NCI-H2227 (cell line): ENCODE results near the gene PWWP3B.
"Not testable (repeated sequence)": the region's sequence is repeated elsewhere in the genome, so short reads cannot be mapped to it uniquely, and the experiment has no call there.

Experiments used
- DNase-seq: peaks from one replicate; lab custom pipeline; 2025; ENCODE audit not compliant: unreplicated experiment; lab: John Stamatoyannopoulos, UW

The PWWP3B gene

DNA sequence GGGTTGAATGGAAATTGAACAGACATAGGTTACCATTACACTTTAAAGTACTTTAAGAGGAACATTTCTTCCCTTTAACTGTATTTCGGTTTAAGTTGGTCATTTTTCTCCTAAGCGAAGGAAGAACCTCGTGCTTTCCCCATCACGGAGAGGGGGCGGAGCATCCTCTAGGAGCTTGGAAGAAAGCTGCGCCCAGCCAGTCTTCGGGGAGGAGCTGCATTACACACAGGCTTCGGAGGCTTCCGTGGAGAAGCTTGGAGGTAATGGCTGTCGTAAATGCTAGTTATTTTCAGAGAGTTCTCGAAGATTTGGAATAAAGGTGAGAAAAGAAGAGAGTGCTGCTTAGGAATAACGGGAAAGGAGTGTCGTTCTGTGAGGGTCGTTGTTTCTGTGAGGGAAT lies at the start of gene PWWP3B:
PWWP3B (plus strand) TSS at position 199 of the 400 bp plus-strand sequence. CDS start 37,128 bp downstream, outside the sequence.
- peak; percentile 36 for DNase-seq

DNA sequence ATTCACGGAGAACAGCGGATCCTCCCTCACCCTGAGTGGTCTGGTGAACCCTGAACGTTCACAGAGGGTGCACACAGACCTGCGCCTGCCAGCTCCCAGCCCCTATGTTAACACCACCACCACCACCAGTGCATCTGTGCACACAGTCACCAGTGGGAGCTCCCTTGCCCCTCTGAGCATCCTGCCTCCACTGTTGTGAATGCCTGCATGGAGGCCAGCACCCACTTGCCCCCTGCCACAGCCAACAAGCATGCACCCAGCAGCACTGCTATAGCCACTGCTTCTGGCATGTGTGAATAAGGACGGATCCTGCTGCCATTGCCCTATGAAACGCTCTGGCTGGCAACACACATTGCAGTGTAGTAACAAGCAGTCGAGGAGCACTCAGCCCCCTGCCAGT lies 29.1 kb upstream of the PWWP3B start:
- no peak for DNase-seq

DNA sequence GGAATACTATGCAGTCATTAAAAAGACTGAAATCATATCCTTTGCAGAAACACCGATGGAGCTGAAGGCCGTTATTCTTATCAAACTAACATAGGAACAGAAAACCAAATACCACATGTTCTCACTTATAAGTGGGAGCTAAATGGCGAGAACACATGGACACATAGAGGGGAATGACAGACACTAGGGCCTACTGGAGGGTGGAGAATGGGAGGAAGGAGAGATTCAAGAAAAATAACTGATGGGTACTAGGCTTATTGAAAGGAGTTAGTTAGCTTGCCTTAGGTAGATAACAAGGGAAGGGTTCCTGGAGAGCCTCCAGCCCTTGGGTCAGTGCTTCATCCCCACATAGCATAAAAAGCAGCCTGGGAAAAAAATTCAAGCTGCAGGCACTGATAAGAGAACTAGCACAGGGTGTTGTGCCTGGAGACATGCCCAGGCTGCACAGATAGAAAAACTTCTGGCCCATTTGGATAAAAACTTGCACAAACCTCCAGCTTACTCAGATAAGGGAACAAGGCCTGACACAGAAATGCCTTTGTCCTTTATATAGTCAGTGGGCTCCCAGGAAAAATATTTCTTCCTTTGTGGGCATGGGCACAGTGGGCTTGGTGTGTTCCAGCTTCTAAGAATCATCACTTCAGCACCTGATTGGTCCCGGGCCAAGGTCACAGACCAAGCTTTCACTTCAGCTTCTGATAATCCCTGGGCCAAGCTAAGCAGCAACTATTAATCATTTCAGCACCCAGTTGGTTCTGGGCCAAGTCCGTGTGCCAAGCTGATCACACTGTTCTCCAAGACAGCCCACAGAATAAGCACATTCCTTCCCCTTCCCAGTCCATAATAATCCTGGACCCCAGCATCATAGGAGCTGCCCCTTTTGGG lies 23.1 kb upstream of the PWWP3B start:
- no peak for DNase-seq

DNA sequence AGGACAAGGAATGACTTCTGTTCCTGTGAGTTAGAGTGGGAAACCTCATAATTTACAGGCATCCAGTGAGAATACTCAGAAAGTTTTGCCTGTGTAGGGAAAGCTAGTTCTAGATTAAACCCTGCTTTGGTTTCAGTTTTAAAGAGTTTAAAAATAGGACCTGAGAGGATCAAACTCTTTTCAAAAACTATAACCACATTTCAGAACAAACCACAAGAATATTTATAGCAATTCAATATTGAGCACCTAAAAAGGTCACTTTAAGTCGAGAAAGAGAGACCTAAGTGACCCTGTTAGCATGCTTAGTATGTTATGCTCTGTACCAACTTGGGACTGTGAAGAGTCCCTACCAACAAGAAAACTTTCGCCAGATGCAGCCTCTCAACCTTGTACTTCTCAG lies 17.4 kb upstream of the PWWP3B start:
- no peak for DNase-seq

DNA sequence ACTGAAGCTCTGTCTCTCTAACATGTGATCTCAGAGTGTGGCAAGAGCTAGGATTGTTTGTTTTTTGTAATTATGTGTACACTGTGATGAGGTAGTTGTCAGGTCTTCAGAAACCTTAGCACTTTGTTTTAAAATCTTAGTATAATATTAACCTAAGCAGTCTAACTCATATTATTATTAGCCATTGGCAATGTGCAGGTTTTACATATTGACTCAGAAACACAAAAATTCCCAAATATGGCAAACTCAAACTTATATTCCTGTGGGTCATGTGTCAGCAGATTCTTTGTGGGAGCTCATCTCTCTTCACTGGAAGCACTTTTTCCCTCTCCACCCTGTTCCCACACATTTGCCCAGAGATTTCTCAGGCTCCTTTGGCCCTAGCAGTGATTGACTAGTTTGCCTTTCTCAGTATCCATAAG lies 8.2 kb upstream of the PWWP3B start:
- no peak for DNase-seq

DNA sequence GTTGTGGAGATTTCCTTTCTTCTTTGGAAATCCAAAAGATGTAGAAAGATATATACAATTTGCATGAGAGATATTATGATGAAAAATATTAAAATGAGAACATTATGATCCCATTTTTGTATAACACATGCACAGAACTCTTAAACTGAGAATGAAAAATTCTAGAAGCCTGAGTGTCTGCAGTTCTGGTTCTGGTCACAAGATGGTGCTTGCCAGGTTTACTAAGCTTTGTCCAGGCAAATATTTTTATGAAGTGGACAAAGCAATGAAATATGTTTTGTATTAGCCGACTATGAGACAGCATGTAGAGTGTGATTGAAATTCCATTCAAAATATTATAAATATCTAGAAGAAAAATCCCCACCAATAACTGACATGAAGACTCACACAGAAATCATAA lies 2.2 kb downstream of the PWWP3B start:
- DNase-seq = peak; percentile 10

DNA sequence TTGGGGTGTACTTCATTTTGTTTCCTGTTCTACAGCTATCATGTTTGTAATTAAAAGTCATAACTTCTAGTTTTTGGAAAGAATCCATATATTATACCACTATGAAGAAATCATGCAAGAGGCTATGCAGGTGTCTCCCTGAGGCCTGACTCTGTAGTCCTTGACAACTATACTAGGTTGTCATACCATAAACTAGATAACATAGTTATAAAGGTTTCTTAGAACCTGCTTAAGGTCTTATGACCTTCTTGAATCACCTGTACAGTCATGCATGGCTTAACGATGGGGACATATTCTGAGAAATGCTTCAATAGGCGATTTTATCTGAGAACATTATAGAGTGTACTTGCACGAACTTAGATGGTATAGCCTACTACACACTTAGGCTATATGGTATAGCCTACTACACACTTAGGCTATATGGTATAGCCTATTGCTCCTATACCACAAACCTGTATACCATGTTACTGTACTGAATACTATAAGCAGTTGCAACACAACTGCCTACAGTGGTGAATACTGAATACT lies 3.3 kb downstream of the PWWP3B start:
- DNase-seq = no peak

DNA sequence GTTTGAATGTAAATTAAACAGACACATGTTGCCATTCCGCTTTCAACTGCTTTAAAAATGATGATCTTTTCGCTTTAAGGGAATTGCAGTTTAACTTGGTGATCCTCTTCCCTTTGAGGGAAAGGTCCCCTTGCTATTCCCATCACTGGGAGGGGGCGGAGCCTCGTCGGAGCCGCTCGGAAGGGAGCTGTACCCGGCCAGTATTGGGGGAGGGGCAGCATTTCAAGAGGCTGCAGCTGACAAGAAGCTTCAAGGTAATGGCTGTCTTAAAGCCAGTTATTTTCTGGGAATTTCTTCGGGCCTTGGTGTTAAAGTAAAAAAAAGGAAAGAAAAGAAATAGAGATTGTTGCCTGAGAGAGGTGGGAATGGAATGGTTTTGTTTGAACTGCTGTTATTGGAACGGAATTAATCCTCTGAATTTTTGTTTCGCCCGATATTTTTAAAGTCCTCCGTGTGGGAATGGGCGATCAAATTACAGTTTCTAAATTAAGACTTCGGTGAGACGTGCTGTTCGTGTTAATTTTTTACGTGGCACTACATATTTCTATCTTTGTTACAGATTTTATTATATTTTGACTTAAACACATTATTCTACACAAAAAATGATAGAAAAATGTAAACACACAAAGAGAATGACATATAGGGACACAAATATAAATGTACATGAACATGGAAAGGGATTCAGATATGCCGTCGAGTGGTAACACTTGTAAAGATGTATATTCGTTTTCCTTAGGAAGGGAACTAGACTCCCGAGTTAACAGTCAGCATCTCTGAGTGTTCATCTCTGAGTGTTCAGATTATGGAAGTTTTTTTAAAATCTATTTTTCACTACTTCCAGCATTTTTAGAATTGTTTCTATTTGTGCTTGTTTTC lies 9.2 kb downstream of the PWWP3B start:
- DNase-seq = peak; percentile 15

DNA sequence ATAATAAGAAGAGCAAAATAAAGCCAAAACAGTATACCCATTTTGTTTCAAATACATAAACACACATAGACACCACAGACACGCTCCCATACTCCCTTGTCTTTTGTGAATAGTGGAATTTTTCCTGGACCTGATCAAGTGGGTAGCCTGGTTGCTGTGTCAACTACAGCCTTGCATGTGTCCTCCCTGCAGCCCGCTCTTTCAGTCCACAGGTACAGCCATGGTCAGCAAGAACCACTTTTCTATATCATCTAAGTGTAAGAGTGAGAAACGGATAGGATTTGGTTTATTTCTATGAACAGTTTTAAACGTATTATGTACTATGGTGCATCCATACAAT lies 9.8 kb downstream of the PWWP3B start:
- no peak for DNase-seq

DNA sequence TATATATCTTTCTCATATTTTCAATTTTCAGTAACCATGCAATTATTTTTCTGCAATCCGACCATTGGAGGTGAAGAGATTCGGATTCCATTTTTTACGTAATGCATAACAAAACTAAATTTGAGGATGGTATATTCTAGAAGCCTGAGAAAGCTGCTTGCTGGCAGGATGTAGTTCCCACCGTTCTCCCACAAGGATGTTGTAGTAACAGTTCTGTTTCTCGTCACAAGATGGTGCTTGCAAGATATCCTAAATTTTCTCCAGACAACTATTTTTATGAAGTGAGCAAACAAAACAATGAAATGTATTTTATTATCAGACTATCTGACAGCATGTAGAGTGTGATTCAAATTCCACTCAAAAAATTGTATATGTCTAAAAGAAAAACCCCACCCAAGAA lies 10.7 kb downstream of the PWWP3B start:
- no peak for DNase-seq

DNA sequence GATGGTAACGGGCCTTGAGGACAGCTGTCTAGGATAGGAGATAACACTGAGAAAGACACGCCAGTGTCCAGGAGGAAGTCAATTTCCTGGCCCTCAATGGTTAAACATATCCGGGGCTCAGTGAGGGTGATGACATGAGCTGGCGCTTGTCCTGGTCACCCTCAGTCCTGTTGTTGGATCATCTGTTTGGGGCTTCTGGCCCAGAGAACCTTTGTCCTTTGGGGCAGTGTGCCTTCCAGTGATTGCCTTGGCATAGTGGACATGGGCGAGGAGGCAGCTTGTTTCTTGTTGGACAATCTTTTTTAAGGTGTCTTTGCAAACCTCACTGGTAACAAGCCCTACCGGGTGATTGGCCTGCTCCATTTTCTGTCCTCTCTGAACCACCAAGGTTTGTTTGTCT lies 15.6 kb downstream of the PWWP3B start:
- not testable (repeated sequence) for DNase-seq

DNA sequence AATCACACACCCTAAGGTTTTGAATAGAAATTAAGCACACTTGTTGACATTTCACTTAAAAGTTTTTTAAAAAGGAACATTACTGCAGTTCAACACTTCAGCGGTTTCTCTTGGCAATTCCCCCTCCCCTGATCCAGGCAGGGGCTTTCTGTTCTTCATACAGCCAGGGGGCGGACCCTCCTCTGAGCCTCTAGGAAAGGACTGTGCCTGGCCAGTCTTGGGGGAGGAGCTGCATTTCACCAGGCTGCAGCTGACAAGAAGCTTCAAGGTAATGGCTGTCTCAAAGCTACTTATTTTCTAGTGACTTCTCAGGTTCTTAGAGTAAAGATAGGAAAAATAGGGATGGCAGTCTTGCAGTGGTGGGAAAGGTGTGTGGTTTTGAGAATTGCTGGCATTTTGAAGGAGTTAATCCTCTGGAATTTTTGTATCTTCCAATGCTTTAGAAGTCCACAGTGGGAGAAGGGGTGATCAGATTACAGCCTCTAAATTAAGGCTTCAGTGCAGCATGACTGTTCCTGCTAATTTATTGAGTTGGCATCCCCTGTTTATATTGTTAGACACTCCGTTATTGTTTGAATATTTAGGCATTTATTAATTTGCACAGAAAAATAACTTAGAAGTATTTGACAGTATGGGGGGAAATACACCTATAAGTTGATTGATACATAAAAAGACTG lies 33.5 kb downstream of the PWWP3B start:
- DNase-seq = no peak

DNA sequence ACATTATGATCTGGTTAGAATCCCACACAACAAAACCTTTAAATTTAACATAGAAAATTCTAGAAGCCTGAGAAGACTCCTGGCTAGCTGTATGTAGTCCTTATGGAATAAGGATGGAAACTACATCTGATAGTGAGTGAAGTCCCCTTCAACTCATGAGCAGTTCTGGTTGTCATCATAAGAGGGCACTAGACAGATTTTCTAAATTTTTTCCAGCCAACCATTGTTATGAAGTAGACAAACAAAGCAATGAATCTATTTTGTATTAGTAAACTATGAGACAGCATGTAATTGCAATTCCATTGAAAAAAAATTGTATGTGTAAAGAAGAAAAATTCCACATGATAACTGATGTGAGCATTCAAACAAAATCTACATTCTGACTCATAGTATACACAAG lies 35.2 kb downstream of the PWWP3B start:
- DNase-seq = no peak

DNA sequence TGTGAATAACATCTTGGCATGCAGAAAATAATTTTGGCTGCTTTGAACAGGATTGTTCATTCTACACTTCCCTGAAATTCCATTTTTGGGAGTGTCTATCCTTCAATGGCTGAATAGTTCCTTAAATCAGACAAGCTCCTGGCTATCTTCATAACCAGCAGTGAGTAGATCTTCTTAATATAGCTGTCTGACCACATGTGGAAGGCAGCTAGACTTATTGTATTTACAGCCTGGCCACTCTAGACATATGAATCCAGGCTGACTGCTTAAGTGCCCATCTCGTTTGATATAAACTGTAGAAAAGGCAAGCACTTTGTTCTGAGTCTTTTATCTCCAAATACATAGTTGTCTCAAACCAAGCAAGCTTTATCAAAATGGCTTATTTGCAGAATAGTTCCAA lies 40.0 kb downstream of the PWWP3B start:
- DNase-seq = no peak
